GM19395 (cell line): ENCODE measurements around the gene CNTNAP1.

Experiments used
- ATAC-seq: cut with Tn5 transposase; IDR thresholded peaks from one replicate; pipeline ENCODE4 v1.9.1; 2021; ENCODE audit warnings: mild to moderate bottlenecking, moderate library complexity; ENCODE audit not compliant: unreplicated experiment

Gene CNTNAP1

DNA sequence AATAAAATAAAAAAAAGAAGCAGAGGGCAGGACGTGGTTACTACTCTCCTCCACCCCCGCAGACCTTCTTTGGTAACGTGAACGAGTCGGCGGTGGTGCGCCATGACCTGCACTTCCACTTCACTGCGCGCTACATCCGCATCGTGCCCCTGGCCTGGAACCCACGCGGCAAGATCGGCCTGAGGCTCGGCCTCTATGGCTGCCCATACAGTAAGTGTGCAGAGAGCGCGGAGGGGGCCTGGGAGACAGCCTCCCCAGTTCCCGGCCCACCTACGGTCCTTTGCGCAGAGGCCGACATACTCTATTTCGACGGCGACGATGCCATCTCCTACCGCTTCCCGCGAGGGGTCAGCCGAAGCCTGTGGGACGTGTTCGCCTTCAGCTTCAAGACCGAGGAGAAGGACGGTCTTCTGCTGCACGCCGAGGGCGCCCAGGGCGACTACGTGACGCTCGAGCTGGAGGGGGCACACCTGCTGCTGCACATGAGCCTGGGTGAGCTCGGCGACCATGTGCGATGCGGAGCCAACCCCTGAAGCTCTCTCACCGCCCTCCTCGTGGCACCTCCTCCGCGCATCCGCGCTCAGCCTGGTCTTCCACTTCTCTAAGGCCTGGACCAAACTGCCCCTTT lies 2.7 kb downstream of the CNTNAP1 start:
- no peak for ATAC-seq

DNA sequence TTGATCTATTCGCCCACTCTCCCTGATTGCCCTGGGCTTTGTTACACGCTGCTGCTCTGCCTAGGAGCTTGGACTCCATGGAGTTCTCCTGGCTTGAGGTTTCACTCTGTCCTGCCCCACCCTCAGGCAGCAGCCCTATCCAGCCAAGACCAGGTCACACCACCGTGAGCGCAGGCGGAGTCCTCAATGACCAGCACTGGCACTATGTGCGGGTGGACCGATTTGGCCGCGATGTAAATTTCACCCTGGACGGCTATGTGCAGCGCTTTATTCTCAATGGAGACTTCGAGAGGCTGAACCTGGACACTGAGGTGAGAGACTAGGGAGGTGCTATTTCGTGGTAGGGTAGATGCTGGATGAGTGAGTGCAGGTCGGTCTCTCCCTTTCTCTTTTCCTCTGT lies 3.5 kb downstream of the CNTNAP1 start:
- ATAC-seq = no peak

DNA sequence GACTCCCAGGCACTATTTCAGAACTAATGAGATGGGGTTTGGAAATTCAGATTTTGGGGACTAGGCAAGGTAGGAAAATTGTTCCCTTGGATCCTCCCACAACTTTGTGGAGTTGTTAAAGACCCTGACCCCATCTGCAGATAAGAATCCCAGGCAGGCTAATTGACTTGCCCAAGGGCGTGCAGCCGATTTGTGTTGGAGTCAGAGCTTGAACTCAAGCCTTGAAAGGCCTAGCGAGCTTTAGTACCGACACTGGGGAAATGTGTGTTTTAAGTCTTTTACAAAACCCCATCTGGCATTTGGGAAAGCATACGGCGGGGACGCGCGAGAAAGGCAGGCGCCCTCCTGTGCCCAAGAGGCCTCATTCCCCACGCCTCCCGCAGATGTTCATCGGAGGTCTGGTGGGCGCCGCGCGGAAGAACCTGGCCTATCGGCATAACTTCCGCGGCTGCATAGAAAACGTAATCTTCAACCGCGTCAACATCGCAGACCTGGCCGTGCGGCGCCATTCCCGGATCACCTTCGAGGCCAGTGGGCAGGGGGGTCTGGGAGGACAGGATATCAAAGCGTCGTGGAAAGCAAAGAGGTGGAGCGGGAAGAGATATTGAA lies 4.3 kb downstream of the CNTNAP1 start:
- ATAC-seq = no peak

DNA sequence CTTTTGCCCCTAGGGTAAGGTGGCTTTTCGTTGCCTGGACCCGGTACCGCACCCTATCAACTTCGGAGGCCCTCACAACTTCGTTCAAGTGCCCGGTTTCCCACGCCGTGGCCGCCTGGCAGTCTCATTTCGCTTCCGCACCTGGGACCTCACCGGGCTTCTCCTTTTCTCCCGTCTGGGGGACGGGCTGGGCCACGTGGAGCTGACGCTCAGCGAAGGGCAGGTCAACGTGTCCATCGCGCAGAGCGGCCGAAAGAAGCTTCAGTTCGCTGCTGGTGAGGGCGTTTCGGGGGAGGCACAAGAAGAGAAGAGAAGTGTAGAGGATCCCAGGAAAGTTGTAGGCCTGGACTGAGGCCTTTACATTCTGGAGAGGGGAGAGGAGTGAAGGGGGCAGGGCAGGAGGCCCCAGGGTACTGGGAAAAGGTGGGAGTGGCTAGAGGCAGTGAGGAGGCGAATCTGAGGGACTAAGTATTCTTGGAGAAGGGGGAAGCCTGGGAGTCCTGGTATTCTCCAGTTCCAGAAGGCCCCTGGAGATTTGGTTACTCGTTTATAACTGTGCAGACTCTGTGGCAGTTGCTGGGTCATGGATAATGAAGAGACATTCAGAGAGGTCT lies 5.5 kb downstream of the CNTNAP1 start:
- no peak for ATAC-seq

DNA sequence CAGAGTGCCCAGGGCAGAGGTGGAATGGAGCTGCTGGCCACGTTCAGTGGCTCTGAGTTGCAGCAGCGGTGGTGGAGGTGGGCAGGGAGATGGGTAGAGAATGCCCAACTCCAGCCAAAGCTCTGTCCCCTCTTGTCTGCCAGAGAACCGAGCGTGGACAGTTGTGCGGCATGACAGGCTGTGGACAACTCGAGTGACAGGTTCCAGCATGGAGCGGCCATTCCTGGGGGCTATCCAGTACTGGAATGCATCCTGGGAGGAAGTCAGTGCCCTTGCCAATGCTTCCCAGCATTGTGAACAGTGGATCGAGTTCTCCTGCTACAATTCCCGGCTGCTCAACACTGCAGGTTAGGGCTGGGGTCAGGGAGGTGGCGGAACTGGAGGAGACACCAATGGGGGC lies 8.3 kb downstream of the CNTNAP1 start:
- ATAC-seq = no peak

DNA sequence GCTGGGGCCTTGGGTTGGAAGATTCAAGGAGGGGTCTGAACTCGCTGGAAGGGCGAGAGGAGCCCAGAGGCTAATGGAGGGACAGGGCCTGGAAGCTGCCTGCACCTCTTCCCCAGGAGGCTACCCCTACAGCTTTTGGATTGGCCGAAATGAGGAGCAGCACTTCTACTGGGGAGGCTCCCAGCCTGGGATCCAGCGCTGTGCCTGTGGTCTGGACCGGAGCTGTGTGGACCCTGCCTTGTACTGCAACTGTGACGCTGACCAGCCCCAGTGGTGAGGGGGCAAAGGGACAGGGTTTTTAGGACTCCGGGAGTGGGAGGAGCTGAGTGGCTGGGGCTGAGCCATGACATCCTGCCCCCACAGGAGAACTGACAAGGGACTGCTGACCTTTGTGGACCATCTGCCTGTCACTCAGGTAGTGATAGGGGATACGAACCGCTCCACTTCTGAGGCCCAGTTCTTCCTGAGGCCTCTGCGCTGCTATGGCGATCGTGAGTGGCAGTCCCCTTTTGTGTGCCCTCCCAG lies 8.8 kb downstream of the CNTNAP1 start:
- ATAC-seq = no peak

DNA sequence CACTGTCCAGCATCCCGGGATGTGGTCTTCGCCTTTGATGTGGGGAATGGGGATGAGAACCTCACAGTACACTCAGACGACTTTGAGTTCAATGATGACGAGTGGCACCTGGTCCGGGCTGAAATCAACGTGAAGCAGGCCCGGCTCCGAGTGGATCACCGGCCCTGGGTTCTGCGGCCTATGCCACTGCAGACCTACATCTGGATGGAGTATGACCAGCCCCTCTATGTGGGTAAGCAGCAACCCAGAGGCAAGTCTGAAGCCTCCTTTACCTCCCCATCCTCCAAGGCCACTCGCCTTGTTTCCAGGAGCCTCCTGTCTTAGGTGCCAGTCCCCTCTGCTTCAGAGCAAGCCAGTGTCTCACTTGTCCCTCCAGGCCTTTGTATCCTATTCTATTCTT lies 10.2 kb downstream of the CNTNAP1 start:
- ATAC-seq = no peak

DNA sequence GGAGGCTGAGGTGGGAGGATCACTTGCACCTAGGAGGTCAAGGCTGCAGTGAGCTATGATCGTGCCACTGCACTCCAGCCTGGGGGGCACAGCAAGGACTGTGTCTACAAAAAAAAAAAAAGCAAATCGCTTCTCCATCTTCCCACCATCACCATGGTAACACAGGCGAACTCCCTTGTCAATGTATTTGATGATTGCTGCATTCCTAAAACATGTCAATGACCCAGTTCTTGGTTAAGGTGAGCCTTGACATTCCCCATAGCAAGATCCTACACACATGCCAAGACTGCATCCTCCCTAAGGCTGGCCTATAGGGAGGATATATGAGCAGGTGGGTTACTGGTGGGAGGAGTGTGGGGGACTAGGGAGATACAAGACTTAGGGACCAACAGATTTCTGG lies 12.2 kb downstream of the CNTNAP1 start:
- no peak for ATAC-seq

DNA sequence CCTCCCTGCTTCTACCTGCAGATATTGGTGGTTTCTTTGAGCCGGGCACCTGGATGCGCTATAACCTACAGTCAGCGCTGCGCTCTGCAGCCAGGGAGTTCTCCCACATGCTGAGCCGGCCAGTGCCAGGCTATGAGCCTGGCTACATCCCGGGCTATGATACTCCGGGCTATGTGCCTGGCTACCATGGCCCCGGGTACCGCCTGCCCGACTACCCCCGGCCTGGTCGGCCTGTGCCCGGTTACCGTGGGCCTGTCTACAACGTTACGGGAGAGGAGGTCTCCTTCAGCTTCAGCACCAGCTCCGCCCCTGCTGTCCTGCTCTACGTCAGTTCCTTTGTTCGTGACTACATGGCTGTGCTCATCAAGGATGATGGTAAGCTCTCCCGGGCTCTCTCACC lies 13.2 kb downstream of the CNTNAP1 start:
- no peak for ATAC-seq

DNA sequence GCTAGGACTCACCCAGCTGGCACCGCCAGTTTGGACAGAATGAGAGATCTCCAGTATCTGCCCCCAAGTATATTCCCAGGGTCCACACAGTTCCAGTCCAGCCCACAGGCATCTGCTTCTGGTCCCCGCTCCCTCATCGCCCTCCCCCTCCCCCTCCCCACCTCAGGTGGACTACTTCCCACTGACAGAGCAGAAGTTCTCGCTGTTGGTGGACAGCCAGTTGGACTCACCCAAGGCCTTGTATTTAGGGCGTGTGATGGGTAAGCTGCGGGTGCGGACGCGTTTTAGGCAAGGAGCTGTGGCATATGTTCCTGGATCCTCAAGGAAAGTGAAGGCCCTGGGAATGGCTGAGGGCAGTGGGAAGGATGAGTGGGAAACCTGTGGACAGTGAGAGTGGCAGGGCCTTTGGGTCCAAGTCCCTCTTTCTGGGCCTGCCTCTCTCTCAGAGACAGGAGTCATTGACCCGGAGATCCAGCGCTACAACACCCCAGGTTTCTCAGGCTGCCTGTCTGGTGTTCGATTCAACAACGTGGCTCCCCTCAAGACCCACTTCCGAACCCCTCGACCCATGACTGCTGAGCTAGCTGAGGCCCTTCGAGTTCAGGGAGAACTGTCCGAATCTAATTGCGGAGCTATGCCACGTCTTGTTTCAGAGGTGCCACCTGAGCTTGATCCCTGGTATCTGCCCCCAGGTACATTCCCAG lies 14.9 kb downstream of the CNTNAP1 start:
- no peak for ATAC-seq

DNA sequence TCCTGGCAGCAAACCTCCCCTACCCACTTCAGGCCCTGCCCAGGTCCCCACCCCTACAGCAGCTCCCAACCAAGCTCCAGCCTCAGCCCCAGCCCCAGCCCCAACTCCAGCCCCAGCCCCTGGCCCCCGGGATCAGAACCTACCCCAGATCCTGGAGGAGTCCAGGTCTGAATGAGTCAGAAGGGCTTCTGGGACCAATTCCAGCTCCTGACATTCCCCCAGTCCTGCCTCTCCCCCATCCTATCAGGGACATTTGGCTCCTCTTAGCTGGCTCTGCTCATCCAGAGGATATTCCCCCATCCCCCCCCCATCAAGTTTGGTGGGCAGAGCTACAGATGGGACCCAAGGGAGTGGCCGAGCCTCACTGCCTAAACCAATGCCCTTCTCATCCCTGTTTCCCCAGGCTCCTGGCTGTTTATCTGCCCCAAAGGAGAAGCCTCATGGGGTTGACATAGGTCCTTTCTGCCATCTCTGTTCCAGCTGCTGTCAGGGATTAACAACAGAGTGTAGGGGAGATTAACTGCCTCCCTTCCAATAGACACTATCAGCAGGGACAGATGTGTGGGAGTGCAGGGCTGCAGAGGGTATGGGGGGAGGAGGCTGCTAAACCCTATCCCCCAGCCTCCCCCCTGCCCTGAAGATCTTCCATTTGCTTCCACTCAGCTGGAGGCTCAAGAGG lies 16.5 kb downstream of the CNTNAP1 start:
- no peak for ATAC-seq

DNA sequence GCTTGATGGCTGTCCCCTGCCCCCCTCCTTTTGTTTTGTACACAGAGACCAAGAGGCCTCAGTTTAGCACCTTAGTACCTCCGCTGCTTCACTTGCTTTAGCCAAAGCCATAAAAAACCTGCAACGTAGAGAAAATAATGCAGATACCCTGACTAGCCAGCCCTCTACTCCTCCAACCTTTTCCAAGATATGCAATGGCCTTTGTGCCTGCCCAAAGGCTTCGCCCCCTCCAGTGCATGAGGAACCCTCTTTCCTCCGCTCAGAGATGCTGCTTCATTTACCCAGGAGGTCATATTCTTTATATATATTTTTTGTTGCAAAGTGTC lies 17.0 kb downstream of the CNTNAP1 start:
- ATAC-seq = no peak

DNA sequence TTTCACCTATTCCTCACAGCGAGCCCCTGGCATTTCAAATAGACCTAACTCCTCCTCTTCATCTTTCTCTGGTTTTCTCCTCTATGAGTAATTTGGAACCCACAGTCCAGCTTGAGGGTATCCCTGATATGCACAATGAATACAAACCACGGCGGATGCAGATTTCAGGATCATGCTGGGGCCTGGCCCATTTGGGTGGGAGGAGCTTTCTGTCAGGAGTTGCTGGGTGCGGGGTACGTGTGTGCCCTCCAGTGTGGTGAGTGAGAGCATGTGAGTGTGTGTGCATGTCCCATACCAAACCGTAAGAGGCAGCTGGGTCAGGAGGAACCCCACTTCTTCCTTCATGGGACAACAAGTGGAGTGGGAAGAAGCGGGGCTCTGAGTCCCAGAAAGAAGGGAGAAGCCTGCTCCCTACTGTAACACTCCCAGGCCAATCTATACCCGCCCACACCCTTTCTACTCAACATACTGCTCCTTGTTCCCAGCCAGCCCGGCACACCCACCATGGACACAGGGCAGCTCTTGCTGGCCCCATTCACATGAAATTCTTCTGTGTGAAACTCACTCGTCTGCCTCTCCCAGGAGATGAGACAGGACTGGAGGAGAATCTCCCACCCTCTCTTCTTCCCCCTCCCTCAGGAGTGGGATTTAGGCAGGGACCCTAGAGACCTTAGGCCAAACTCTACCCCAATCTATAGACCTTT lies 18.4 kb downstream of the CNTNAP1 start:
- ATAC-seq = no peak

DNA sequence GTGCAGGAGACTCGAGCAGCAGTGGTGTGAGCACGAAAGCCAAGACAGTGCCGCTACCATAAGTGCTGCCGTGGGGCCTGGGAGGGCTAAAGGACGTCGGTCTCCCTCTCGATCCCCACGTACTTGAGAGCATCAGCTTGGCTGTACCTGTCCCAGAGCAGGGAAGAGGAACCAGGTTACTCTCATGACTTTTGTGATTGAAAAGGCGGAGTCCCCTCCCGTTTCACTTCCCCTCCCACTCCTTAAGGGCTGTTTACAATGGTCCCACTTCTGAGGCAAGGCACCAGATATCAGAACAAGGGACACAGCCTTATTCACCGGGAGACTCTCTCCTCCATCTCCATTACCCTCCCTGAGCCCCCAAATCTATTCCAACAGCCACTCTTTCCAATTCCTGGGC lies 20.1 kb downstream of the CNTNAP1 start:
- no peak for ATAC-seq

DNA sequence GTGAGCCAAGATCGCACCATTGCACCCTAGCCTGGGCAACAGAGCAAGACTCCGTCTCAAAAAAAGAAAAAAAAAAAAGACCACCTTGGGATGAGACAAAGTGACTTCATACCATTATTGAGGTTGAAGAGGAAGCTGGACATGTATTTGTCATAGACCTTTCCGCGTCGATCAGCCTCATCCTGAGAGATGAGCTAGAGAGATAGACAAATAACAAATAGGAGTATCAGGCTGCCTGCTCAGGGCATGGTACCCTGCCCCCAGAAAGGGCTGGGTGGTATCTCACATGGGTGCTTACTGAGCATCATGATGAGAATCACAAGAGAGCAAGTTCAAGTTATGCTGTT lies 22.1 kb downstream of the CNTNAP1 start:
- peak; percentile 37 for ATAC-seq

DNA sequence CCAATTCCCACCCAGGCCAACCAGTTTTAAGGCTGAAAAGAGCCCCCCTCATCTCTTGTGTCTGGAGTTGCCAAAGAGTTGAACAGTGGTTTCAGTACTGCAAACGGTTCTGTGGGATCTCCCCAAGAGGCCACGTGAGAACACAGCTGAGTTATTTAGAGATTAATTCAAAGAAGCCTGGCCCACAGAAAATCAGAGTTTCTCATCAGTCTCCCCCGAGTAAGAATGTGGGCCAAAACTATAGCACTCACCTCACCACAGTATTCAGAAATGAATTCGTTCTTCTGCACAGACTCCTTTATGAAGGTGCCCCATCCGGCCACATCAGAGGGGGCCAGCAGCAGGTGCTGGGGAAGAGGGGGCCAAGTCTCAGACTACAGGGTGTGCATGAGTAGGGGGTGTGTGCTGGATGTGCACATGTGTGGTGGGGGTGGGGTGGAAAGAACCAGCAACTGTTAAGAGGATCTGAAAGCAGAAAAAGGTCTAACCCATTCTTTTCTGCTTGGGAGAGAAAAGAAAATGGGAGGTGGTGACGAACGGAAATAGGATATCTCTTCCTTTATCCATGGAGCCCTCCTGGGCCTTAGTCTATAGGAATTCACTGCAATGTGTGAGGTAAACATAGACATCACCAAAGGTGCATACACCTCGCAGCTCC lies 22.6 kb downstream of the CNTNAP1 start:
- ATAC-seq = peak; percentile 77

DNA sequence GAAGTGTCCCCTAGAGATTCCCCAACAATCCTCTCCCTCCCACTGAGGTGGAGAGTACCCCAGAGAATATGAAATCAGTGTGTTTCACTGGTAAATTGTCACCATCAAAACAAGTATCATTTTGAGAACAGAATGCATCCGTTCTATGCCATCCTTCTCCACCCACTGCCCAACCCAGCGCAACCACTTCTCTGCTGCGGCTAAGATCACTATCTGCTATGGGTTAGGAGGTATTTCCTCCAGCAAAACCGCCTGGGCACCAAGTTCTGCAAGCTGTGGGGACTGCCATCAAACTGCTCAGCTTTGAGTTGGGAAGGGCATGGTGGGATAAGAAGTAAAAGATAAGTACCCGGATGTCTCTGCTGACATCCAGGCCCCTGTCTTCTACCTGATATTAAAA lies 24.4 kb downstream of the CNTNAP1 start:
- ATAC-seq = no peak

DNA sequence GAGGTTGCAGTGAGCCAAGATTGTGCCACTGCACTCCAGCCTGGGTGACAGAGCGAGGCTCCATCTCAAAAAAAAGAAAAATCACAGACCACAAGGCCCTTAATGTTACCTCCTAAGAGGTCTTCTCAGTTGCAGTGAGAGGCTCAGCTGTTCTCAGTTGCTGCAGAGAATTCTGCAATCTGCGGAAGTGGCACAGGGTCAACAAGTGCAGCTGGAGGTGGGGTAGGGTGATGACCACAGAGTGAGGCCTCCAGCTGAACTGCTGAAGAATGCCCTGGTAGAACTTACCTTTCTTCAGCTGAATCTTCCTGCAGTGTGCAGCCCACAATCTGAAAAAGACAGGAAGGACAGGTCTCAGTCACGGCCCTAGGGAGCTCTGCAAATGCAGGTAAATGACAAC lies 26.3 kb downstream of the CNTNAP1 start:
- ATAC-seq = no peak

DNA sequence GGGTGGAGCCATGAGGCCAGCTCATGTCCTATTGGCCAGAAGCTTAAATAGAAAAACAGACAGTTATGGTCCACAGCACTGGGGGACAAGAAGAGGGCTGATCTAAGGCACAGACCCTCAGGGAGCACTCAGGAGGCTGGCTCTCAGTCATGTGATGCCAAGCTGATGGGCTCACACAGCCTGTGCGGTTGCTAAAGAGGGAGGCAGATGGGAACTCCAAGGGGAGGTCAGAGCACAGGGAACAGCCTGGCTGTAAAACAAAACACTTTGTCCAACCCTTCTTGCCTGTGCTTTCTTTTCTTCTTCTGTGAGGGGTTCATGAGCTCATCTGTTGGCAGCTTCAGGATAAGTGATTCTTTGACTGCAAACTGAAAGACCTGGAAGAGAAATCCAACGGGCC lies 27.2 kb downstream of the CNTNAP1 start:
- ATAC-seq = no peak

DNA sequence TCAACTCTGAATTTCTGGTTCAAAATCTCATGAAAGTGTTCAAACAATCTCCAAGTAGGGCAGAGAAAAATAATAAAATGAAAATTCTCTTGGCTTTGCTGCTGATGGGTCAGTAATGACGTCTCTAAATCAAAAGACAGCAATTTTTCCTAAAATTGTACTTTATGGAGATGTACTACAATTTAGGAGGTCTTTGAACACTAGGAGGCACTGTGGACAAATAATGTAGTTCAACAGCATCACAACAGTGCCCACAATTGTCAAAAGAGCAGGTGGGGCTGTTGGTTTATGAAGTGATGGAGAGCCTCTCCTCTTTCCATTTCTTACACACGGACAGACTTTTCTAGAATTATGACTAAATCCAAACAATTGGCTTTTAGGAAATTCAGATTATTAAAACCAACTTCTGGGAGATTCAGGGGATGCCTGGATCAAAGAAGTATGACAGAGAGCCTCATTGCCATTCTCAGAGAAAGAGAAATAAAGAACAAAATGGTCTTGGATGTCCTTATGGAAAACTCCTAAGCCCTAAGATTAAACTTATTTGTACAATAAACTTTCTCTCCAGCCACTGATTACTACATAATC lies 38.8 kb downstream of the CNTNAP1 start:
- ATAC-seq = no peak
